GM23248 (cell line): ENCODE data around the gene PDE6D. TPM values are rescaled to one million over a fixed set of nuclear protein-coding genes. Genes with fewer than 3 reads are reported as not detected.
A peak's percentile ranks its signal among the peaks of the same experiment; 100 is the strongest.

Experiments used
- DNase-seq: peaks from one replicate; pipeline ENCODE4 v3.0.0-alpha.2; 2015
- H2AFZ ChIP-seq: fragments of 200-600 bp; sonication (generic); 2 replicates; pipeline ENCODE4 v1.6.1; 2016; ENCODE audit warnings: antibody characterized with exemption
- H3F3A ChIP-seq: fragments of 200-600 bp; sonication (generic); 2 replicates; pipeline ENCODE4 v1.6.1; 2016; ENCODE audit warnings: mild to moderate bottlenecking, antibody characterized with exemption, mixed run types; ENCODE audit not compliant: insufficient read depth
- H3K27ac ChIP-seq: fragments of 200-600 bp; sonication (generic); 2 replicates; pipeline ENCODE4 v1.5.1; 2016; ENCODE audit warnings: mild to moderate bottlenecking
- H3K27me3 ChIP-seq: fragments of 200-600 bp; sonication (generic); replicated peaks from 2 replicates; pipeline ENCODE4 v1.6.1; 2016; ENCODE audit warnings: mild to moderate bottlenecking; ENCODE audit not compliant: insufficient read depth
- H3K36me3 ChIP-seq: fragments of 200-600 bp; sonication (generic); 2 replicates; pipeline ENCODE4 v1.6.1; 2016; ENCODE audit warnings: low read depth, mild to moderate bottlenecking
- H3K4me1 ChIP-seq: fragments of 200-600 bp; sonication (generic); 2 replicates; pipeline ENCODE4 v1.6.1; 2016; ENCODE audit warnings: mild to moderate bottlenecking; ENCODE audit not compliant: insufficient read depth
- H3K4me2 ChIP-seq: fragments of 200-600 bp; sonication (generic); one replicate; pipeline ENCODE4 v1.6.1; 2016; ENCODE audit warnings: mild to moderate bottlenecking; ENCODE audit not compliant: unreplicated experiment
- H3K4me3 ChIP-seq: fragments of 200-600 bp; sonication (generic); 2 replicates; pipeline ENCODE4 v1.5.1; 2016; ENCODE audit warnings: mild to moderate bottlenecking
- H3K79me2 ChIP-seq: fragments of 200-600 bp; sonication (generic); 2 replicates; pipeline ENCODE4 v1.6.1; 2016; ENCODE audit warnings: mild to moderate bottlenecking; ENCODE audit not compliant: insufficient read depth
- H3K9ac ChIP-seq: fragments of 200-600 bp; sonication (generic); 2 replicates; pipeline ENCODE4 v1.6.1; 2016; ENCODE audit warnings: mild to moderate bottlenecking
- H3K9me2 ChIP-seq: fragments of 200-600 bp; sonication (generic); 2 replicates; pipeline ENCODE4 v1.6.1; 2016; ENCODE audit warnings: mixed run types, mild to moderate bottlenecking, moderate library complexity; ENCODE audit not compliant: insufficient read depth
- H3K9me3 ChIP-seq: fragments of 200-600 bp; sonication (generic); one replicate; pipeline ENCODE4 v1.6.1; 2017; ENCODE audit warnings: low read depth
- H4K20me1 ChIP-seq: fragments of 200-600 bp; sonication (generic); 2 replicates; pipeline ENCODE4 v1.6.0; 2016; ENCODE audit not compliant: insufficient read depth
- EZH2 ChIP-seq: fragments of 200-600 bp; sonication (generic); IDR thresholded peaks from 2 replicates; pipeline ENCODE4 v1.6.1; 2018; ENCODE audit warnings: antibody characterized with exemption, mild to moderate bottlenecking; ENCODE audit not compliant: insufficient read depth, poor library complexity, severe bottlenecking
- EZH2phosphoT487 ChIP-seq: fragments of 200-600 bp; sonication (generic); IDR thresholded peaks from 2 replicates; pipeline ENCODE4 v1.6.1; 2018; ENCODE audit warnings: antibody characterized with exemption, moderate library complexity, mild to moderate bottlenecking, low read depth; ENCODE audit not compliant: insufficient read depth
- WGBS, 2 experiments: methylation state at CpG; one replicate each; pipeline ENCODE4 v1.1.6; 2015 to 2017; ENCODE audit warnings: low lambda C conversion rate in 2 of 2, low coverage in 1 of 2; ENCODE audit errors: missing lambda C conversion rate in 2 of 2; 5-methylcytosine and 5-hydroxymethylcytosine counted together
- in situ Hi-C: fragments of 300-500 bp; cut with MboI; formaldehyde crosslinking; loops from 2 replicates; pipeline ENCODE4 v1.15.0; 2020
- polyA plus RNA-seq: library from polyadenylated mRNA; unstranded; fragments of >200 nt; fragmentation: Nextera tagmentation; extraction: Ambion mirVana; gene quantifications from 2 replicates; pipeline ENCODE4 v1.2.1, GENCODE V29; 2016
- total RNA-seq: library from RNA; depleted of rRNA; stranded (reverse); fragments of >200 nt; shearing (Covaris generic); gene quantifications from 2 replicates; pipeline ENCODE4 v1.2.3, GENCODE V29; 2014

Gene PDE6D
- total and polyA plus RNA-seq, 2 experiments from 2014 or later, result 29.5 to 36.3 TPM

DNA sequence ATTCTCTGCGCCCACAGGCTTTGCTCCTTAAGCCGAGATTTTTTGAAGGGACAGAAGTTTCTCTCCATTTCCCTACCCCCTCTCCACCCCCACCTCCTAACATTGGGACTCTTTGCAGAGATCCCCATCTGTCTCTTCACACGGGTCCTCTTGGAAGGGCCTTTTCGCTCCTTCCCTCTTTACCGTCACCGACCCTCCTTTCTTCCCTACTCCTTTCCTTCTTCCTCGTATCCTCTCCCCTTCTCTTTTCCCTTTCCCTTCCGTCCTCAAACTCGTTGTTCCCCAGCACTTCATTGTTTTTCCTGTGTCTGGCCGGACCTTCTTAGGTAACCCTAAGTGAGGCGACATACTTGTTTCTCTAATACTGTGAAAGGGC lies 5.8 kb upstream of the PDE6D start:
- H3F3A ChIP-seq, result 0 out of 2 replicates have a peak, but pooled peaks cover 7% of the 10 kb centered on the region
- H2AFZ ChIP-seq, result peak overlapping the region; percentile 92
- peak overlapping the region; percentile 82 for H3K4me3 ChIP-seq
- TF ChIP-seq EZH2, result no peak
- no peak for TF ChIP-seq EZH2phosphoT487
- peaks cover 94% of the 10 kb centered on the region for H3K79me2 ChIP-seq
- no peaks in the 10 kb centered on the region for H3K9me2 ChIP-seq
- H3K9ac ChIP-seq, result peak overlapping the region; percentile 79
- peak; percentile 14 for DNase-seq
- WGBS, 2 experiments, result 8 to 13% methylated on average over 9 to 11 of the region's 11 CpGs
- in situ Hi-C loops, result no loop called here
- H4K20me1 ChIP-seq, result no peaks in the 10 kb centered on the region
- H3K27ac ChIP-seq, result 0 out of 2 replicates have a peak overlapping the region, but pooled peaks have one; percentile 23
- H3K27me3 ChIP-seq, result no peaks in the 10 kb centered on the region
- no peaks in the 10 kb centered on the region; the same call in 1 of the 2 replicates for H3K36me3 ChIP-seq
- no peaks in the 10 kb centered on the region for H3K9me3 ChIP-seq
- H3K4me1 ChIP-seq, result peaks cover 17% of the 10 kb centered on the region
- H3K4me2 ChIP-seq, result peak overlapping the region; percentile 87

DNA sequence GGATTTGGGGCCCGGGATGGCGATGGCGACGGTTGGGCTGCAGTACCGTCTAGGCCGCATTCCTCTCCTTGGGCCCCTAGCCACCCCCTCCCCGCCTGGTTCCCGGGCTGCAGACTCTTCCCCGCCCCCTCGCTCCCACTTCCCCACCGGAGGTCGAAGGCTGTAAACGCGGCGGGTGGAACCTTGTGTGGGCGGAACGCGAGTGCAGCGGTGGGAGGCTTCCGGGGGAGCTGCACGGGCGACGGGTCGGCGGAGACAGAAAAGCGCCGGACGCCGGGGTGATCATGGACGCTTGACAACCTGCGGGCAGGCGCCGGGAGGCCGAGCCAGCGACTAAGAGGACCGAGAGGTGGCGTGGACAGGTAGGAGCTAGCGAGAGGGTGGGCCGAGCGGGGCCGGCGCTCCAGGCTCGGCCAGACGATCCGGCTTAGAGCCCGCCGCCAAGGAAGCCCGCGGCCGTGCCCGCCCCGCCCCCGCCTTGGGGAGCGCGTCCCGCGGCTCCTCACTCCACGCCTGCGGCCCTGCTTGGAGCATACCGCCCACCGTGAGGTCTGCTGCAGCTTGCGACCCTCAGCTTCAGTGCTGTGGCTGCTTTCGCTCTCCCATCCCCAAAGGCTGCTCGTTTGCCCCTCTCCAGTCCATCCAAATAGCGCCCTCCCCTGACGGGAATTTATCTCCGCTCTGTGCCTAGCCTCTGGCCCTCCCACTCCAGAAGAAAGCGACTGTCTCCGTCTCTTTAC lies 5.3 kb upstream of the PDE6D start, which contains the start of gene COPS7B:
TSS of gene COPS7B (plus strand) at position 269 of the 740 bp plus-strand sequence. CDS start 2,126 bp downstream, outside the sequence.
- peaks cover 89% of the 10 kb centered on the region for H3K79me2 ChIP-seq

DNA sequence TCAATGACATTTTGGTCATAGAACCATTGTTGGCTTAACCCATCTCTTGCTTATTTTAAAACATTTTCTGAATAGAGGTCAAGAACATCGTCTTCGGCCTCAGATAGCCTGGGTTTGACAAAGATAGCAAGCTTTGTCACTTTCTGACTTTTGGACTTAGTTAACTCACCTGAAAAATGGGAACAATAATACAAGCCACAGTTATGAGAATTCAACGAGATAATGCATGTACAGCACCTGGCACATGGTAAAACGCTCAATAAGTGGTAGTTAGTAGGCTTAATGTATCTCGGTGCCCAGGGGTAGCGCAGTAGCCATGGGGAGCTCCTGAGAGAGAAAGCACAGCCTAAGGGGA lies 4.7 kb upstream of the PDE6D start:
- no peaks in the 10 kb centered on the region for H4K20me1 ChIP-seq
- H3K9ac ChIP-seq, result peak overlapping the region; percentile 79
- peak overlapping the region; percentile 92 for H2AFZ ChIP-seq
- no peaks in the 10 kb centered on the region; the same call in 1 of the 2 replicates for H3K36me3 ChIP-seq
- no peaks in the 10 kb centered on the region for H3K9me2 ChIP-seq
- H3K4me3 ChIP-seq, result peak overlapping the region; percentile 82
- no peak for DNase-seq
- no peaks in the 10 kb centered on the region for H3K9me3 ChIP-seq
- WGBS, 2 experiments, result 26 to 29% methylated on average over 6 of the region's 6 CpGs
- H3K27me3 ChIP-seq, result no peaks in the 10 kb centered on the region
- 0 out of 2 replicates have a peak, but pooled peaks cover 7% of the 10 kb centered on the region for H3F3A ChIP-seq
- TF ChIP-seq EZH2 (no peak), EZH2phosphoT487 (no peak)
- H3K4me2 ChIP-seq, result peak overlapping the region; percentile 87
- in situ Hi-C loops, result no loop called here
- H3K27ac ChIP-seq, result peak overlapping the region; percentile 23
- peaks cover 17% of the 10 kb centered on the region for H3K4me1 ChIP-seq
- H3K79me2 ChIP-seq, result peaks cover 83% of the 10 kb centered on the region

More for the DNA sequence above, 5.3 kb upstream of the PDE6D start, which contains the start of gene COPS7B:
- H4K20me1 ChIP-seq, result no peaks in the 10 kb centered on the region
- no peaks in the 10 kb centered on the region for H3K9me3 ChIP-seq
- no peaks in the 10 kb centered on the region for H3K9me2 ChIP-seq
- TF ChIP-seq EZH2phosphoT487 (no peak), EZH2 (no peak)
- H2AFZ ChIP-seq, result peak within 1 kb of the TSS; percentile 92
- no peaks in the 10 kb centered on the region for H3K27me3 ChIP-seq
- WGBS, 2 experiments, result 1 to 2% methylated on average over 46 to 57 of the region's 69 CpGs
- H3K36me3 ChIP-seq, result no peaks in the 10 kb centered on the region; the same call in 1 of the 2 replicates
- H3K9ac ChIP-seq, result peak within 1 kb of the TSS; percentile 79
- H3K4me1 ChIP-seq, result peaks cover 17% of the 10 kb centered on the region
- H3K27ac ChIP-seq, result peak within 1 kb of the TSS; percentile 23
- peak; percentile 92 for DNase-seq
- H3K4me3 ChIP-seq, result peak within 1 kb of the TSS; percentile 82
- H3F3A ChIP-seq, result 0 out of 2 replicates have a peak, but pooled peaks cover 7% of the 10 kb centered on the region
- in situ Hi-C loops, result no loop called here
- H3K4me2 ChIP-seq, result peak within 1 kb of the TSS; percentile 87

DNA sequence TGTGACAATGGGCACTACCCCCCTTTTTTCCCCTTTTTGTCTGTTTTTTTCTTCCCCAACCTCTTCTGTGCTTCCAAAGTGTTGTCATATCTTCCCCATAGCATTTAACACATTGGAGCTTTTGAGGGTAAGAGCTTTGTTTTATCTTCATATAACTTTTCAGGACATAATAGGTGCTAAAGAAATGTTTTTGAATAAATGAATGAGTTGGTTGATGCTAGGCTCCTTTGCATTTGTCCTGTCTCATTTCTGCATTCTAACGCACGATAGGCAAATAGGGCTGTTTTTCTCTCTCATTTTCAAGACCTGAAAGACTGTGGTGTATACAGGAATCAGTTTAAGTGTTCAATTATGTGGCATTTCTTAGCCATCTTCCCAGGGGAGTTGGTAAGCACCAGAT lies 4.3 kb upstream of the PDE6D start:
- TF ChIP-seq EZH2phosphoT487 (no peak), EZH2 (no peak)
- in situ Hi-C loops, result no loop called here
- Histone ChIP-seq H3F3A (0 out of 2 replicates have a peak, but pooled peaks cover 7% of the 10 kb centered on the region), H3K36me3 (no peaks in the 10 kb centered on the region; the same call in 1 of the 2 replicates), H4K20me1 (no peaks in the 10 kb centered on the region), H2AFZ (peak overlapping the region; percentile 92), H3K4me3 (peak overlapping the region; percentile 82; the same call in 1 of the 2 replicates), H3K4me2 (peak overlapping the region; percentile 87), H3K9me3 (no peaks in the 10 kb centered on the region), H3K4me1 (peaks cover 17% of the 10 kb centered on the region), H3K79me2 (peaks cover 81% of the 10 kb centered on the region), H3K27ac (no peak overlapping the region), H3K9ac (peak overlapping the region; percentile 79), H3K9me2 (no peaks in the 10 kb centered on the region), H3K27me3 (no peaks in the 10 kb centered on the region)
- WGBS, 2 experiments, result 79 to 80% methylated on average over 2 of the region's 2 CpGs
- no peak for DNase-seq
